Measurements from ENCODE around the gene ATP5MC3.

Gene ATP5MC3

DNA sequence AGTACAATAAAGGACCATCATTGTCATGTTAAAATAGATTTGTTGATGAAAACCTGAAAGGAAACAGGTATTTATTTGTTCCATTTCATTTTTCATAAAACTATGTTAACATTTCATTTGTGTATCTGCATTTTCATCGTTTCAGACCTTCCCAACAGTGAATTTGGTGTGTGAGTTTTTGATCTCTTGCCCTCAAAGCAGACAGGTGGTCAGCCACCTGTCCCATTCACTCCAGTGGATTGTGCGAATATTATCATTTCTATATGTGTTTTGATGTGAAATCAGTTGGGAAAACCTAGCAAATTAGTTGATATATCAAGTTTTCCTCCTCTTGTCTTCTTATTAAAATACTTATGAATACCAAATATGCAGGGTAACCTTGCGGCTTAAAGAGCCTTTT lies 25.4 kb upstream of the ATP5MC3 start:
- no peak overlapping the region for H3K4me3 ChIP-seq (ENCODE audit: low read depth, low read length)
- no peak for TF ChIP-seq CTCF (IDR thresholded peaks at IDR 0.05; ENCODE audit: low read depth, low read length)
- in situ Hi-C loops (cut with HindIII; ENCODE audit: low sequenced_read_pairs): no loop called here
- DNase-seq (ENCODE audit: low read depth, low spot score): no peak

DNA sequence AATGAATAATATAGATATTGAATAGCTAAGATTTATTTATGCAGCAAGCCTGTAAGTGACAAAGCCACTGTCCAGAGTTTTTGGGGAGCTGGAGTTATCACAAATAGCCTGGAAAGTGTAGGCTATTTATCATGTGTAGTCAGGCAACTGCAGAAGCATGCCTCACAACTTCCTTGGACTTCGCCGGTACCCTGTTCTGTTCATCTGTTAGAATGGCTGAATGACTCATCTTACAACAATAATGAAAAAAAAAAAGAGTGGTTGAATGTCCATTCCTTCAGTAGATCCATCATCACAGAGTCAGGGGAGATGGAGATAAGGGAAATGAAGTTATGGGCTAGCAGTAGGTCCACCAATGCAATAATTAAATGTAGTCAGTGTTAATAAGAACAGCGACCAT lies 24.0 kb upstream of the ATP5MC3 start:
- DNase-seq (ENCODE audit: low read depth, low spot score): peak; percentile 41
- TF ChIP-seq CTCF (IDR thresholded peaks at IDR 0.05; ENCODE audit: low read depth, low read length): no peak
- in situ Hi-C loops (cut with HindIII; ENCODE audit: low sequenced_read_pairs): no loop called here
- no peak overlapping the region for H3K4me3 ChIP-seq (ENCODE audit: low read depth, low read length)

DNA sequence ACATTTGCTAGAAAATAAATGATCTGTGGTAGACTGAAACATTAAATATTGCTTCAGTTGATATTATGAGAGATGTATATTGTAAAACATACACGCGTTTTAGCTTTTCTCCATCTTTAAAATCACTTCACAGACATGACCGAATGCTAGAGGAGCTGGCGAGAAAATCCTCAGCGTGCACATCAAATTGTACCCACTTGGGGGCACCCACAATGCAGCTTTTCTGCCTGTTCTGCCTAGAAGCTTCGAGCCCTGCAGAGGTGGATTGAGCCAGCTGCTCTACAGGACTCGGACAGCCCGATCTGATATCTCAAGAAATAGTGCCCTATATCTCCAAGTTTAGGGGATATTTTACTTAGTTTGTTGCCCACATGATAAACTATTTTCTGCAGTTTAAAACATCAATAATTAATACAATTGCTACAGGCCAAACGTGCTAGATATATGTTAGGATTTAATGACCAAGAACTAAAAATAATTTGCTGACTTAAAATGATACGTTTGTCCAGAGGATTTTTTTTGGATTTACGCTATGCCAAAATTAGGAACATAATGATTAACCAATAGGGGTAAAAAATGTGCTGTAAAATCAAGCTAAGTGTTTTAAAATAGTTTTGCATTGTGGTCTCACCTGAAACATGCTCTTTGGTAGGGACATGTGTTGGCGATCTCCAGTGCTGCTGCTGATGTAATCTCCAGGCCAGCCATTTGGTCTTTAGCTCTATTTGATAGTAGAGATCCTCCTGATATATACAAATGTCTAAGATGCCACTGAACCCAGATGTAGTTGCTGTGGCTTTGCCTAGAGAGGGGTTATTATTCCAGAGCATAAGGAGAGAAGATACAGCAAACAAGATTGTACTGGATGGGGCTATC lies 22.3 kb upstream of the ATP5MC3 start:
- in situ Hi-C loops (cut with HindIII; ENCODE audit: low sequenced_read_pairs): no loop called here
- TF ChIP-seq CTCF (IDR thresholded peaks at IDR 0.05; ENCODE audit: low read depth, low read length): peak; percentile 65
- DNase-seq (ENCODE audit: low read depth, low spot score): peak; percentile 43
- H3K4me3 ChIP-seq (ENCODE audit: low read depth, low read length): no peak overlapping the region

DNA sequence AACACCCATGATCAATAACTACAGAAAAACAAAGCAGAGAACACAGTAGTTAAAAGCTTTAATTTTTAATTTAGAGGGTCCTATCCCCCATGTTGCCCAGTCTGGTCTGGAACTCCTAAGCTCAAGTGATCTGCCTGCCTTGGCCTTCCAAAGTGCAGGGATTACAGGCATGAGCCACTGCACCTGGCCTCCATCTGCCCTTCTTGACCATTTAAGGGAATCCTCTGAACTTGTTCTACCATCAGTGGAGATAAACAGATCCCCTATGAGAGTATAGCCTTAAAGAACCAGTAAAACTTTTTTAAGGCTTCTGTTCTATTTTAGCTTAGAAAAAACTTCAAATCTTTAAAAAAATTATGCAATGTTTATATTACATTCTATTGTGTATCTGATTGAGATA lies 13.5 kb upstream of the ATP5MC3 start:
- in situ Hi-C loops (cut with HindIII; ENCODE audit: low sequenced_read_pairs): no loop called here
- no peak for DNase-seq (ENCODE audit: low read depth, low spot score)
- no peak overlapping the region for H3K4me3 ChIP-seq (ENCODE audit: low read depth, low read length)
- no peak for TF ChIP-seq CTCF (IDR thresholded peaks at IDR 0.05; ENCODE audit: low read depth, low read length)

GRCh38 chr2:175188761-175189160 lies 7.3 kb upstream of the ATP5MC3 start:
- H3K4me3 ChIP-seq (ENCODE audit: low read depth, low read length): no peak overlapping the region
- in situ Hi-C loops (cut with HindIII; ENCODE audit: low sequenced_read_pairs): no loop called here
- no peak for DNase-seq (ENCODE audit: low read depth, low spot score)
- TF ChIP-seq CTCF (IDR thresholded peaks at IDR 0.05; ENCODE audit: low read depth, low read length): no peak

DNA sequence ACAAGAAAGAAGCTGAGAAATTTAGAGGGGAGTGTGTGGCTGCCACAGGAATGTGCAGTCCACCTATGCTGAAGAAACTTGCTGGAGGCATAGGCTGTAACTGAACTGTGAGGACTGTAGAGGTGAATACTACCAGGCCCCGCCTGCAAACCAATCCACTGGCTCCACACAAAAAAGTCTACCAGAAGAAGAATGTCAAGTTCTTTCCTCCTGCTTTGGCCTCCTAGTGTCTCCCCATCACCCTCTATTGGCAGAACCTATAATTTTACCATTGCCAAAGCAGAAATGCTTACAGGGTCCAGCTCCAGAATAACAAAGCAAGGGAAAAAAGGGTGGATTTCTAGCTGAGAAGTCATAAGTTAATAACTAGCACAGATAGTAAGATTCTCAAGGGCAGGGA lies 5.9 kb upstream of the ATP5MC3 start:
- peak; percentile 17 for DNase-seq (ENCODE audit: low read depth, low spot score)
- peak; percentile 35 for TF ChIP-seq CTCF (IDR thresholded peaks at IDR 0.05; ENCODE audit: low read depth, low read length)
- H3K4me3 ChIP-seq (ENCODE audit: low read depth, low read length): no peak overlapping the region

More for the DNA sequence above, 5.9 kb upstream of the ATP5MC3 start:
- in situ Hi-C loops (cut with HindIII; ENCODE audit: low sequenced_read_pairs): no loop called here

Data from astrocyte of the spinal cord (primary cell).